Mesenteric fat pad (tissue), 1 donor: Measurements from ENCODE around the gene UTP25. TPM values are rescaled to one million over a fixed set of nuclear protein-coding genes. Genes with fewer than 3 reads are reported as not detected.

Source experiments
- DNase-seq: peaks from one replicate; pipeline ENCODE4 v3.0.0-alpha.2; 2020; ENCODE audit warnings: low spot score
- total RNA-seq: library from RNA; stranded (reverse); fragmentation: NEBNext Ultra II Directional; extraction: Animal tissue kit (Norgen Biotek cat#: 25700); gene quantifications from one replicate; pipeline ENCODE4 v1.2.1, GENCODE V29; 2021
- donor health status: DM: yes; HTN: yes; CAD: no.

UTP25 gene
- total RNA-seq, 1 donor from 2014 or later = 7.3 TPM

- no peak for DNase-seq
Measured at GRCh38 chr1:209838537-209838936, 10.8 kb downstream of the UTP25 start.

- DNase-seq = no peak
Measured at GRCh38 chr1:209839875-209840546, 12.2 kb downstream of the UTP25 start.

- no peak for DNase-seq
Measured at GRCh38 chr1:209840611-209841010, 12.8 kb downstream of the UTP25 start.

GRCh38 chr1:209844695-209845407, 17.1 kb downstream of the UTP25 start:
- DNase-seq = no peak

GRCh38 chr1:209845408-209845725, 17.6 kb downstream of the UTP25 start:
- DNase-seq = no peak

- no peak for DNase-seq
Measured at GRCh38 chr1:209849388-209849787, 21.6 kb downstream of the UTP25 start.

- no peak for DNase-seq
Measured at GRCh38 chr1:209850342-209850979, 22.7 kb downstream of the UTP25 start.

- DNase-seq = no peak
Measured at GRCh38 chr1:209853676-209854075, 25.9 kb downstream of the UTP25 start.

GRCh38 chr1:209854196-209854595, 26.4 kb downstream of the UTP25 start:
- DNase-seq = no peak

- no peak for DNase-seq
Measured at GRCh38 chr1:209855006-209855405, 27.2 kb downstream of the UTP25 start.

- no peak for DNase-seq
Measured at GRCh38 chr1:209855623-209856022, 27.9 kb downstream of the UTP25 start.

- DNase-seq = no peak
Measured at GRCh38 chr1:209858561-209859103, 30.9 kb downstream of the UTP25 start.

- DNase-seq = no peak
Measured at GRCh38 chr1:209860293-209860881, 32.6 kb downstream of the UTP25 start.

GRCh38 chr1:209861242-209861641, 33.5 kb downstream of the UTP25 start:
- DNase-seq = no peak

GRCh38 chr1:209862391-209863356, 34.9 kb downstream of the UTP25 start:
- no peak for DNase-seq

GRCh38 chr1:209863766-209864485, 36.2 kb downstream of the UTP25 start:
- DNase-seq = no peak

GRCh38 chr1:209866201-209866600, 38.4 kb downstream of the UTP25 start:
- no peak for DNase-seq

GRCh38 chr1:209869291-209870149, 41.7 kb downstream of the UTP25 start:
- DNase-seq = no peak
